Measurements from ENCODE around the gene MOGAT1. TPM values are rescaled to one million over a fixed set of nuclear protein-coding genes. Genes with fewer than 3 reads are reported as not detected.

Gene MOGAT1
- total RNA-seq, 1 donor: not detected

DNA sequence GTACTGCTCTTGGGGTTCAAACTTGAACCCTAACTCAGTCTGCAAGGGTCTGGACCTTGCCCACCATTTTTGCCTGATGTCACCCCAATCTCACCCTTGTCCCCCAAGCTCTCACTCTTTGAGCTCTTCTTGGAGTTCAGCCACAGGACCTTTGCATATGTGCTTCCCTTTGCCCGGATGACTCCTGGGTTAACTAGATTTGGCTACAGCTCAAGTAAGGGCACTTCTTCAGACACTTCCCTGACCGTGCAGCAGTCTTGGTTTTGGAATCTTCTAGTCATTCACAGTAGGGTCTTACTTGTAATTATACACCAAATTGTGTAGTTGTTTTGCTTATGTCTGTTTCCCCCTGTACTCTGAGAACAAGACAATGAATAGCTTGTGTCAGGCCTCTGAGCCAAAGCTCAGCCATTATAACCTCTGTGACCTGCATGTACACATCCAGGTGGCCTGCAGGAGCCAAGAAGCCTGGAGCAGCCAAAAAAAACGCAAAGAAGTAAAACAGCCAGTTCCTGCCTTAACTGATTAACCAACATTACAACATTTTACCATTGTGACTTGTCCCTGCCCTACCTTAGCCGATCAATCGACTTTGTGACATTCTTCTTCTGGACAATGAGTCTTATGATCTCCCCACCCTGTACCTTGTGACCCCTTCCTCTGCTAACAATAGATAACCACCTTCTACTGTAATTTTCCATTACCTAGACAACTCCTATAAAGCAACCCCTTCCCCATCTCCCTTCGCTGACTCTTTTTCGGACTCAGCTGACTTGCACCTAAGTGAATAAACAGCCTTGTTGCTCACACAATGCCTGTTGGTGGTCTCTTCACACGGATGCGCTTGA is 1.0 kb upstream of the MOGAT1 start:
- no peaks in the 10 kb centered on the region for H3K36me3 ChIP-seq (ENCODE audit: insufficient read depth, low read length)
- H2AFZ ChIP-seq (ENCODE audit: low read length): no peak overlapping the region
- H3K4me3 ChIP-seq (ENCODE audit: insufficient read depth, low read length): no peak overlapping the region
- H3K9me3 ChIP-seq (ENCODE audit: low read depth, low read length): no peaks in the 10 kb centered on the region
- peaks cover 10% of the 10 kb centered on the region for H3K27me3 ChIP-seq (ENCODE audit: insufficient read depth, low read length)
- H3K4me1 ChIP-seq (ENCODE audit: insufficient read depth, low read length): peaks cover 7% of the 10 kb centered on the region
- TF ChIP-seq CTCF (IDR thresholded peaks at IDR 0.05; ENCODE audit: extremely low read depth, low read depth, low read length): no peak
- H3K27ac ChIP-seq (ENCODE audit: low read depth, low read length): no peak overlapping the region
- no peaks in the 10 kb centered on the region for H4K20me1 ChIP-seq (ENCODE audit: insufficient read depth, low read length)
- H3K79me2 ChIP-seq (ENCODE audit: insufficient read depth, low read length): no peaks in the 10 kb centered on the region
- DNase-seq (ENCODE audit: insufficient read length, low spot score, missing footprints): no peak
- no peak overlapping the region for H3K4me2 ChIP-seq (ENCODE audit: insufficient read depth, low read length)

DNA sequence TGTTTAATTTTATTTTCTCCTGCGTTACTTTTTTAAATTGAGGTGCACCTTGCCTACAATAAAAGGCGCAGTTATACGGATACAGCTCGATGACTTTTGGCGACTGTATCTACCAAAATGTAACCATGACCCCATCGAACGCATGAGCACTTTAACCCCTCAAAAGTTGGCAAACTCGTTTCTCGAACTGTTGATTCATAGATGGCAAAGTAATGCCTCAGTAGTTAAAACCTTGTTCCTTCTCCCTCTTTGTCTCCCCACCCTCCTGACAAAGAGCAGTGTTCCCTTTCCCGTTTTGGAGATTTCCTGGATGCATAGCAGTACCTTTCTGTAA is 577 bp downstream of the MOGAT1 start:
- Histone ChIP-seq H4K20me1 (ENCODE audit: insufficient read depth, low read length) (no peaks in the 10 kb centered on the region), H3K4me1 (ENCODE audit: insufficient read depth, low read length) (peaks cover 7% of the 10 kb centered on the region), H3K79me2 (ENCODE audit: insufficient read depth, low read length) (no peaks in the 10 kb centered on the region), H3K4me3 (ENCODE audit: insufficient read depth, low read length) (peak overlapping the region; percentile 66), H3K9me3 (ENCODE audit: low read depth, low read length) (no peaks in the 10 kb centered on the region), H2AFZ (ENCODE audit: low read length) (peak overlapping the region; percentile 80), H3K27me3 (ENCODE audit: insufficient read depth, low read length) (peaks cover 8% of the 10 kb centered on the region), H3K27ac (ENCODE audit: low read depth, low read length) (no peak overlapping the region), H3K4me2 (ENCODE audit: insufficient read depth, low read length) (peak overlapping the region; percentile 83), H3K36me3 (ENCODE audit: insufficient read depth, low read length) (no peaks in the 10 kb centered on the region)
- TF ChIP-seq CTCF (IDR thresholded peaks at IDR 0.05; ENCODE audit: extremely low read depth, low read depth, low read length): no peak
- DNase-seq (ENCODE audit: insufficient read length, low spot score, missing footprints): no peak

DNA sequence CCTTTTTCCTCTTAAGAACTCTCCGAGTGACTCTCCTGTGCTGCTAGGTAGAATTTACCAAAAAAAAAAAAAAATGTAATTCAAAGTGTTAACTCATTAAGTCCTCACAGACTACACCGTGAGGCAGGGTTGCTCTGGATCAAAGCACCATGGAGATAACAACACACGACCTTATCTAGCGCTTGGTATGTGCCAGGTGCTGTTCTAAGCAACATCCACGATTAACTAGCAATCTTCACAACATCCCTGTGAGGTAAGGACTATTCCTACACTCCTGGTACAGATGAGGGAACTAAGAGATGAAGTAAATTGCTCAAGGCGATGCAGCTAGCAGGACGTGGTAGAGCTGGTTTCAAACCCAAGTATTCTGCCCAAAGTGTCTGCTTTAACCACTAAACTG is 1.8 kb downstream of the MOGAT1 start:
- Histone ChIP-seq H3K4me2 (ENCODE audit: insufficient read depth, low read length) (no peak overlapping the region), H2AFZ (ENCODE audit: low read length) (no peak overlapping the region), H3K36me3 (ENCODE audit: insufficient read depth, low read length) (no peaks in the 10 kb centered on the region), H3K4me3 (ENCODE audit: insufficient read depth, low read length) (no peak overlapping the region), H3K79me2 (ENCODE audit: insufficient read depth, low read length) (no peaks in the 10 kb centered on the region), H3K27ac (ENCODE audit: low read depth, low read length) (no peak overlapping the region), H3K9me3 (ENCODE audit: low read depth, low read length) (no peaks in the 10 kb centered on the region), H3K27me3 (ENCODE audit: insufficient read depth, low read length) (peaks cover 17% of the 10 kb centered on the region), H4K20me1 (ENCODE audit: insufficient read depth, low read length) (no peaks in the 10 kb centered on the region), H3K4me1 (ENCODE audit: insufficient read depth, low read length) (peaks cover 7% of the 10 kb centered on the region)
- TF ChIP-seq CTCF (IDR thresholded peaks at IDR 0.05; ENCODE audit: extremely low read depth, low read depth, low read length): no peak
- no peak for DNase-seq (ENCODE audit: insufficient read length, low spot score, missing footprints)

- Histone ChIP-seq H3K36me3 (ENCODE audit: insufficient read depth, low read length) (no peaks in the 10 kb centered on the region), H3K9me3 (ENCODE audit: low read depth, low read length) (no peaks in the 10 kb centered on the region), H3K27ac (ENCODE audit: low read depth, low read length) (no peak overlapping the region), H4K20me1 (ENCODE audit: insufficient read depth, low read length) (no peaks in the 10 kb centered on the region), H3K4me2 (ENCODE audit: insufficient read depth, low read length) (no peak overlapping the region), H3K4me1 (ENCODE audit: insufficient read depth, low read length) (peaks cover 7% of the 10 kb centered on the region), H2AFZ (ENCODE audit: low read length) (no peak overlapping the region), H3K4me3 (ENCODE audit: insufficient read depth, low read length) (no peak overlapping the region), H3K27me3 (ENCODE audit: insufficient read depth, low read length) (peaks cover 18% of the 10 kb centered on the region), H3K79me2 (ENCODE audit: insufficient read depth, low read length) (no peaks in the 10 kb centered on the region)
- DNase-seq (ENCODE audit: insufficient read length, low spot score, missing footprints): no peak
- TF ChIP-seq CTCF (IDR thresholded peaks at IDR 0.05; ENCODE audit: extremely low read depth, low read depth, low read length): no peak
Observed at GRCh38 chr2:222673883-222674282, 2.4 kb downstream of the MOGAT1 start.

Data from osteoblast (primary cell).